ENCODE results near the gene KRTAP3-1.
"Not testable (repeated sequence)": the region's sequence is repeated elsewhere in the genome, so short reads cannot be mapped to it uniquely, and the experiment has no call there.

The KRTAP3-1 gene

GRCh38 chr17:41008811-41009210 is at the start of gene KRTAP3-1:
Gene KRTAP3-1, minus strand, starts transcription at chr17:41009128. Its CDS starts 54 bp downstream, at chr17:41009074.
- DNase-seq: no peak

- no peak for DNase-seq
These were observed 48.6 kb upstream of the KRTAP3-1 start for GRCh38 chr17:41057547-41057946.

GRCh38 chr17:41055130-41055529 is 46.2 kb upstream of the KRTAP3-1 start, which contains the start of gene KRTAP2-2:
Gene KRTAP2-2, minus strand, starts transcription at chr17:41055230. Its CDS starts 19 bp downstream, at chr17:41055211.
- not testable (repeated sequence) for DNase-seq

DNA sequence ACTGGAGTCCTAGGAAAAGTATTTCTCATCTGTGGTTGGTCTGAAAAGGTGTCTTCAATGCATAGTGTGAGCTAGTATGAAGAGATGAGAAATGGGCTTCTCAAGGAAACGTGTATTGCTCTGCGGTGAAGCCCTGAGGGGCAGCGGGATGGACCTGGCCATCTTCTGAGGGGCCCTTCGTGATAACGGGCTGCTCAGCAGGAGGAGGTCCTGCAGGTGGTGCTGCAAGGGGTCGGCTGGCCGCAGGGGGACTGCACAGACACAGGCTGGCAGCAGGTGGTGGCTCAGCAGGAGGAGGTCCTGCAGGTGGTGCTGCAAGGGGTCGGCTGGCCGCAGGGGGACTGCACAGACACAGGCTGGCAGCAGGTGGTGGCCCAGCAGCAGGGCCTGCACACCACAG is 45.6 kb upstream of the KRTAP3-1 start:
- DNase-seq: not testable (repeated sequence)

GRCh38 chr17:41054025-41054424 is 45.1 kb upstream of the KRTAP3-1 start:
- DNase-seq: no peak

GRCh38 chr17:41052566-41052965 is 43.6 kb upstream of the KRTAP3-1 start:
- DNase-seq: no peak

DNA sequence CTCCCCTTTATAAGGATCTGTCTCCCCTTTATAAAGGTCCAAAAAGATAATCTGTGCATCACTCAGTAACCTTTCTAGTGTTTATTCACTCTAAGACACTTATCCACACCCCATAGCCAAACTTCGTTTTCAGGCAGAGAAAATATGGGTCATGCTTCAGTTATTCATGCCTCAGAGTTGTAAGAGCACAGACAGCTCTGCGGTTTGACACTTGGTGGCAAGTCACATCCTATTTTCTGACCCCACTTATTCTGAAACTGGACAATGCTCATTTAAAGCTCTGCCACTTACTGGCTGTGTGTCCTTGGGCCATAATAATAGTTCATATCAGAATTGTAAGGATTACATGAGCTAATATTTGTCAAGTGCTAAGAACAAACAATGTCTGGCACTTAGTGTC is 40.2 kb upstream of the KRTAP3-1 start:
- DNase-seq: no peak

- no peak for DNase-seq
These were observed 39.5 kb upstream of the KRTAP3-1 start for GRCh38 chr17:41048441-41048840.

DNA sequence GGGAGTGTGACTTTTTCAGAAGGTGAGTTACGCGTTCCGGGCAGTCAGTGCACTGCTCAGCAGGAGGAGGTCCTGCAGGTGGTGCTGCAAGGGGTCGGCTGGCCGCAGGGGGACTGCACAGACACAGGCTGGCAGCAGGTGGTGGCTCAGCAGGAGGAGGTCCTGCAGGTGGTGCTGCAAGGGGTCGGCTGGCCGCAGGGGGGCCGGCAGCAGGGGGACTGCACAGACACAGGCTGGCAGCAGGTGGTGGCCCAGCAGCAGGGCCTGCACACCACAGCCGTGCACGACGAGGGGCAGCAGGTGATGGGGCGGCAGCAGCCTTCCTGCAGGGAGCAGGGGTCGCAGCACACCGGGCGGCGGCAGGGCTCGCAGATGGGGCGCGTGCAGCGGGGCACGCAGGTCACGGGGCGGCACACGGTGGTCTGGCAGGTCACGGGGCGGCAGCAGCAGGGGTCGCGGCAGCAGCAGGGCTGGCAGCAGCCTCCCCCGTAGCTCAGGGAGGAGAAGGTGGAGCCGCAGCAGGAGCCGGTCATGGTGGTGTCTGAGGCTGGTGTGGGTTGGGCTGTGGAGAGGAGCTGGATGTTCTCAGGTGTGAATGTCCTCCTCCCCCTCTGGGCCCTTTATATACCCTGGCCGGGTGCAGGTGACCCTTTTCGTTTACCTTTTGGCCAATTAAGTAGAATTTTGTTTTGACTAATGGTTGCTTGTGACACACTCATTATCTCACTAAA is 38.0 kb upstream of the KRTAP3-1 start, which contains the start of gene KRTAP2-1:
KRTAP2-1 (minus strand) TSS at position 582 of the 731 bp plus-strand sequence; CDS start at position 533, 49 bp downstream.
- not testable (repeated sequence) for DNase-seq

- DNase-seq: no peak
These were observed 34.0 kb upstream of the KRTAP3-1 start for GRCh38 chr17:41042953-41043352.

- DNase-seq: not testable (repeated sequence)
These were observed 32.0 kb upstream of the KRTAP3-1 start, which contains the start of gene KRTAP1-1 for GRCh38 chr17:41040783-41041571. Gene KRTAP1-1, minus strand, starts transcription at chr17:41041450. Its CDS starts 53 bp downstream, at chr17:41041397.

GRCh38 chr17:41037853-41038350 is 29.0 kb upstream of the KRTAP3-1 start:
- DNase-seq: no peak

GRCh38 chr17:41034346-41034935 is 25.5 kb upstream of the KRTAP3-1 start, which contains the start of gene KRTAP1-3:
Gene KRTAP1-3, minus strand, starts transcription at chr17:41034874. Its CDS starts 53 bp downstream, at chr17:41034821.
- DNase-seq: not testable (repeated sequence)

GRCh38 chr17:41029633-41030245 is 20.8 kb upstream of the KRTAP3-1 start, which contains the start of gene KRTAP1-4:
Gene KRTAP1-4, minus strand, starts transcription at chr17:41030195. Its CDS starts 117 bp downstream, at chr17:41030078.
- DNase-seq: no peak

- DNase-seq: no peak
These were observed 18.0 kb upstream of the KRTAP3-1 start, which contains the start of gene KRTAP1-5 for GRCh38 chr17:41026715-41027471. Gene KRTAP1-5, minus strand, starts transcription at chr17:41027208. Its CDS starts 53 bp downstream, at chr17:41027155.

- DNase-seq: no peak
These were observed 15.8 kb upstream of the KRTAP3-1 start for GRCh38 chr17:41024697-41025096.

DNA sequence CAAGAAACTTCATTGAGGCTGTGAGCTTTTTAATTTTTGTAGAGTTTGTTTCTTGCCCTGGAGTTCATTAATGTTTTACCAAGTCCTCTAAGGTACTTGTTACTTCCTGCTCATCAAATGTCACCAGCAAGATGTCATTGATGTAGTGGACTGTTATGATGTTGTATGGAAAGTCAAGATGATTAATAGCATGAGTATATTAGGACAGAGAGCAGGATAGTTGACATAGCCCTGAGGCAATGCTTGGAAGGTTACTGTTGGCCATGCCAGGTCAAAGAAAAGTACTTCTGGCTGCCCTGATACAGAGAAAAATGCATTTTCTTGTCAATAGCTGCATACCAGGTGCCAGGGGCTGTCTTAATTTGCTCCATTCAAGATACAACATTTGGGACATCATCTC is 11.4 kb upstream of the KRTAP3-1 start:
- DNase-seq: no peak

- DNase-seq: no peak
These were observed 10.5 kb upstream of the KRTAP3-1 start for GRCh38 chr17:41019415-41019814.

DNA sequence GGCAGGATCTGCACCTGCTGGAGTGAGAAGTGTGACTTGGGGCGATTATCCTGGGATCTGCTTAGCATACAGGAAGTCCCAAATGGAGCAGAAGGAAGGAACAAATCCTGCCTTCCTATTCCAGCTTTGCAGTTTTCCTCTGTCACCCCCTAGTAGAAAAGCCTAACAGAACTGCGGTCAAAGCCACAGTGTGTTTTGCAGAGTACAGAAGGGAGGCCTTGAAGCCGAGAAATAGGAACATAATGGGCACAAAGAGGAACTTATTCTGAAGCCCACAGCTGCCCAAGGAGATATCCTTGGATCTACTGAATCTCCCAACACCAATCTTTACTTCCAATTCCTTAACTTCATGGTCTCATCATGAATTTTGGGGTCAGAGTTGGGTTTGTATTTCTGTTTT is 9.6 kb upstream of the KRTAP3-1 start:
- no peak for DNase-seq

- DNase-seq: no peak
These were observed 7.8 kb upstream of the KRTAP3-1 start for GRCh38 chr17:41016578-41017215.

DNA sequence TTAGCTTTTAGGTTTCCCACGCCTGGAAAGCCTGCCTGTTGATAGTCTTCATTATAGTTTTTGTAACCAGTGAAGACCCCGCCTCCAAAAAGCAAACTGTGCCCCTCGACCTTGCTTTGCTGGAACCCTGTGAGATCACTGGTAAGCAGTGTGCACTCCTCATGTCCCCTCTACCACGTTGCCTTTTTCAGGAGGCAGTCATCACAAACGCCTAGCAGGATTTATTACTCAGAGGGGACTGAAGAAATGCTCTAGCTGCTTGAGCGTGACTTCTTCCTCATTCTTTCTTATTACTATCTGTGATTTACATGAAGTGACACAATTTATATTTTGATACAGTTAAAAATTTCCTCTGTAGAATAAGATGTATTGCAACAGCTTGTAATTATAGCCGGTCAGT is 6.5 kb upstream of the KRTAP3-1 start:
- no peak for DNase-seq
